Frontal cortex (tissue), 4 donors: Measurements from ENCODE around the gene ABHD12. TPM values are rescaled to one million over a fixed set of nuclear protein-coding genes. Genes with fewer than 3 reads are reported as not detected.

Source experiments
- DNase-seq, 2 donors: peaks; one replicate each; pipeline ENCODE4 v3.0.0; 2012; ENCODE audit warnings: low spot score in 2 of 2
- FAIRE-seq: peaks from 2 replicates; lab custom pipeline; 2012; peaks lifted over from hg19 to GRCh38; lab: Jason Lieb, UNC
- total RNA-seq: library from RNA; depleted of rRNA; stranded (reverse); fragments of >200 nt; gene quantifications from one replicate; pipeline ENCODE4 v1.2.3, GENCODE V29; 2014
- donor health status: control.
- donor health status: control.
- donor health status: control.

ABHD12 gene
- total RNA-seq, 1 donor from 2014 or later, result 42.8 TPM

- FAIRE-seq (no peak), DNase-seq (no peak)
Measured at GRCh38 chr20:25295386-25296093, 95.1 kb downstream of the ABHD12 start.

- peak; percentile 72 to 80 for DNase-seq
- FAIRE-seq, result no peak
Measured at GRCh38 chr20:25294459-25295385, 95.9 kb downstream of the ABHD12 start.

DNA sequence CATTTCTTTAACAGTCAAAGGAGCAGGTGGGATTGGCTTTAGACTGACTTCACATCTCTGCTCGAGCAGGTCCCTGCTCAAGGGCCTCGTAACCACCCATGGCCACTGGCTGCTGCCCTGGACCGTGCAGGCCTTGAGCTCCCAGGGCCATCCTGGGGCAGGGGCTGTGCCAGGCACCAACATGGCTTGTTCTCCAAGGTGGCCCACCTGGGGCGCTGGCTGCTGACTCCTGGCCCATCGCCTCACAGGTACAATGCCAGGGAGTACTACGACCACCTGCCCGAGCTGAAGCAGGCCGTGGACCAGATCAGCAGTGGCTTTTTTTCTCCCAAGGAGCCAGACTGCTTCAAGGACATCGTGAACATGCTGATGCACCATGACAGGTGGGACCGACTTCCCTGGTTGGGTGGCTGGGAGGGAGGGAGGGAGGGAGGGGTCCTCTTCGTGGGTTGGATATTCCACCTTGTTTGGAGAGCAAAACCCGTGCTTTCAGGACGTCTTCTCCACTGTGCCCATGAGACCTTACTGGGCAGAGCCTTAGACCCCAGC, 96.7 kb downstream of the ABHD12 start:
- no peak for DNase-seq
- no peak for FAIRE-seq

DNA sequence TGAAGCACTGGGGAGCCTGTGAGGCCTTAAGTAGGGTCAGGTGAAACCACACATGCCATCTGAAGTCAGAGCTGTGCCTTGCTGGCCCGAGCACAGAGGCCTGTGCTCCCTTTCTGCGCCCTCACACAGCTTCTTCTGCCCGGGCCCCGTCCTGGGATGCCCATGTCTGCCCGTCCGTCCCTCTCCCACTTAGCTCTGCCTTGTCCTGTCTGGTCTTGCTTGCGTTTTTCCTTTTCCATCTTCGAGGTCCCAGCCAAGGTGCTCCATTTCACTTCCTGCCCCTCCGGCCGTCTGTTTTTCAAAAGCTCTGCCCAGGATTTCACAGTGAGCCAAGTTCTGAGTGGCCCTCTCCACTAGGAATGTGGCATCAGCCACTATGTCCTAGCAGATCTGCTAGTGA, 97.1 kb downstream of the ABHD12 start:
- FAIRE-seq (no peak), DNase-seq (no peak)

- DNase-seq (no peak), FAIRE-seq (no peak)
Measured at GRCh38 chr20:25292176-25292891, 98.3 kb downstream of the ABHD12 start.

DNA sequence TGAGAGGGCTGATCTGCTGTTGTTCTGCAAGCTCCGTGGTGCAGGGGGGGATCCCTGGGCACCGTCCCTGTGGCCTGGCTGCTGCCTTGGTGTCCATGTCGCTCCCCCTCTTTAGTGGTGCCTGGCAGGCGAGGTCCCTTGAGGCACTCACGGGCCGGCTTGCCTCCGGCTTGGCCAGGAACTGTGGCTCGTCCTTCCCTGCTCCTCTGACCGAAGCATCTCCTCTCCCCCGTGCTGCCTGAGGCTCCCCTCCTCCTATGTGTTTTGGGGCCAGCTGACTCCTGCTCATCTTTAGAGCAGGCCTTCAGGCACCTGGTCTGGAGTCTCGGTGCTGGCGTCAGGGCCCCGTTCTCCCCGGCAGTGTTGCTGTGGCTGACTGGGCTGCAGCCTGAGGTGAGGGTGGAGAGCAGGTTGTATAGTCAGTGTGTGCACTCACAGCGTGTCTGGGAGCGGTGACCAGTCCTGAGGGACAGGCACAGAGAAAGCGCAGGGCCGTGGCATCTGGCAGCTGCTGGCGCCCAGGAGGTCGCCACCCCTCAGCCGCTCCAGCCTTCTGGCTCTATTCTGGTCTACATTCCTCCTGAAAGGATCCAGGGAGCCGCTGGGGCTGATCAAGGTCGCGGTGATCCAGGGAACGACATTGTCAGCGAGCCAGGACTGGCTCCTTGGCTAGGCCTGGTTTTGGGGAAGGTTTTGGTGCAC, 99.1 kb downstream of the ABHD12 start:
- FAIRE-seq, result no peak
- no peak for DNase-seq

DNA sequence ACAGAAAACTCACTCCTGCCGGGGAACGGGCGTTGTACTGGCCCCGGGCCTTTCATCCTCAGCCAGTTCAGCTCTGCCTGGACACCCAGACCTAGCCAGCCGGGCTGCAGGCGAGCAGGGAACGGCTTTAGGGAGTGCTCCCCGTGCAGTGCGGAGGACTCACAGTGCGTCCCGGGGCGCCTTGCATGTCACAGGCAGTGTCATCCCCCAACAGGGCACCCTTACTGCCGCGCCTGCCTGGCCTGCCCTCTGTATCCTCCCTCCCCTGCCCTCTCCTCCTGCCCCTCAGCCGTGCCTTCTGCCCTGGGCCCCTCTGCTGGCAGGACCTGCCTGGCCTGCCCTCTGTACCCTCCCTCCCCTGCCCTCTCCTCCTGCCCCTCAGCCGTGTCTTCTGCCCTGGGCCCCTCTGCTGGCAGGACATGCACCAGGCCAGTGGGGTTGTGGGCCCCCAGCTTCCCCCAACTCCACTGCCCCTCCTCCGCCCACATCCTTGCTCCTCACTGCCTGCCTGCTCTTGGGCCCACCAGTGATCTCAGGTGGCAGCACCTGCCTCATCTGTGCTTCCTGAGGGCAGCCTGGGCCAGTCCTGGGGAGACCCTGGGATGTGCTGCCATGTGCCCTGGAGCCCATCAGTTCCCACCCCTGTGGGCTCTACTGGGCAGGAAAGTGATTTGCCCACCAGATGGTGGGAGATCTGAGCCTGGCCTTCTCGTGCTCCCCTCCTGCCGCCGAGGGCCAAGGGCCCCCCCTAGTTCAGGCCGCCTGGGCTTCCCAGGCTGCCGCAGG, 99.8 kb downstream of the ABHD12 start:
- FAIRE-seq (no peak), DNase-seq (no peak)

DNA sequence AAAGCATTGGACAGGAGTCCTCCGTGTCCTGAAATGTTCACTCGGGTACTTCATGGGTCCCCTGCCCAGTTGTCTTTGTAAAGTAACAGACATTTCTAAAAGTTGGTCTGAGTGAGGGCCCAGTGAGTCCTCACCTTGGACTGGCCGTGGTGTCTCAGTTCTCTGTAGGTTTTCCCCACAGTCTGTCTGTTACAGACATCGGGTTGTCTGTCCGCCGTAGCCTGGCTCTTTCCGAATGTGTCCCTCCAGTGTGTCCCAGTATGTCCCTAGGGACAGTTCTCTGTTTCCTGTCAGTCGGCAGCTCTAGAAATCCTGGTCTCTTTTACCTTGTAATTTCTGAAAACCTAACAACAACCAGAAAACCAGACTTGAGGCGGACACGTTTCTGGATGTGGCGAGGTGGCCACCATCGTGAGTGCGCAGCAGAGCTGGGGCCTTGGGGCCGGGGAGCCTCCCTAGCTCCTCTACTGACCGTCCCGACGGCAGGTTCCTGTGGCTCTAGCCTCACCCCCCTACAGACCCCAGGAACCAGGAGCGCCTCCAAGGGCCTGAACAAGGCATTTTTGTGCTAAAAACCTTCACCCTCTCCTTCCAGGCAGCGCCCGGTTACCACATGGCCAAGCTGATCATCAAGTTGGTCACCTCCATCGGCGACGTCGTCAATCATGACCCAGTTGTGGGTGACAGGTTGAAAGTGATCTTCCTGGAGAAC, 100.6 kb downstream of the ABHD12 start:
- FAIRE-seq (no peak), DNase-seq (no peak)

GRCh38 chr20:25288291-25289181, 102.1 kb downstream of the ABHD12 start:
- FAIRE-seq, result no peak
- DNase-seq, result no peak

DNA sequence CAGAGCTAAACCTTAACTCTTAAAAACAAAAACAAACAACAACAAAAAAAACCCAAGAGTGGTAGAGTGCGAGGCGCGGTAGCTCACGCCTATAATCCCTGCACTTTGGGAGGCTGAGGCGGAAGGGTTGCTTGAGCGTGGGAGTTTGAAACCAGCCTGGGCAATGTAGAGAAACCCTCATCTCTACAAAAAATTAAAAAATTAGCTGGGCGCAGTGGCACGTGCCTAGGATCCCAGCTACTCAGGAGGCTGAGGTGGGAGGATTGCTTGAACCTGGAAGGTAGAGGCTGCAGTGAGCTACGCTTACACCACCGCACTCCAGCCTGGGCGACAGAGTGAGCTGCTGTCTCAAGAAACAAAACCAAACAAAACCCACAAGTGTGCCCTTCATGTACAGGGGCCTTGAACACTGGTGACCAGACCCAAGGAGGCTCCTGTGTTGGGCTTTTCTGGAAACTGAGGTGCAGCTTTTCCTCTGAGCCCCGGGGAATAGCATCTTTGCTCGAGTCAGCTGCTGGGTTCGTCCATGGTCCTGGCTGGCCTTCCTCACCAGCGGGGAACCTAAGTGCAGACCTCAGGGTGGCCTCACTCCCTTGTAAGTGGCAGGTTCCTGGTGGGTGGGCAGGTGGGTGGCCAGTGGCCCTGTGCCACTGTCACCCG, 102.9 kb downstream of the ABHD12 start:
- FAIRE-seq, result no peak
- no peak for DNase-seq

DNA sequence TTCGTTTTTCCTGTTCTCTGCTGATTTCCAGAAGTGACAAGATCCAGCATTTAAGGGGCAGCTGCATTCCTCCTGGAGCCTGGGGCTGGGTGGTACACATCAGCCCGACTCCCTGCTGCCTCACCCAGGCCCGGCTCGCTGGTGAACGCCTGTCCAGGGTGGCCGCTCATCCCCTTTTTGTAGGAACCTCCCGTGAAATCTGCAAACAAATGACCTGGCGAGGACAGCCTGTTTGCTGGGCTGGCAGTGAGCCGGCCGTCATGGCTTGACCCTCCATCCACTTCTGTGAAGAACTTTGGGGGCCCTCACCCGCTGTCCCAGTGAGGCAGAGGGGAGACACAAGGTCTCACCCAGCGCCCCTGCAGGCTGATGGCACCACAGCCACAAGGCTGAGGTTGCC, 103.7 kb downstream of the ABHD12 start:
- DNase-seq, result no peak
- no peak for FAIRE-seq

DNA sequence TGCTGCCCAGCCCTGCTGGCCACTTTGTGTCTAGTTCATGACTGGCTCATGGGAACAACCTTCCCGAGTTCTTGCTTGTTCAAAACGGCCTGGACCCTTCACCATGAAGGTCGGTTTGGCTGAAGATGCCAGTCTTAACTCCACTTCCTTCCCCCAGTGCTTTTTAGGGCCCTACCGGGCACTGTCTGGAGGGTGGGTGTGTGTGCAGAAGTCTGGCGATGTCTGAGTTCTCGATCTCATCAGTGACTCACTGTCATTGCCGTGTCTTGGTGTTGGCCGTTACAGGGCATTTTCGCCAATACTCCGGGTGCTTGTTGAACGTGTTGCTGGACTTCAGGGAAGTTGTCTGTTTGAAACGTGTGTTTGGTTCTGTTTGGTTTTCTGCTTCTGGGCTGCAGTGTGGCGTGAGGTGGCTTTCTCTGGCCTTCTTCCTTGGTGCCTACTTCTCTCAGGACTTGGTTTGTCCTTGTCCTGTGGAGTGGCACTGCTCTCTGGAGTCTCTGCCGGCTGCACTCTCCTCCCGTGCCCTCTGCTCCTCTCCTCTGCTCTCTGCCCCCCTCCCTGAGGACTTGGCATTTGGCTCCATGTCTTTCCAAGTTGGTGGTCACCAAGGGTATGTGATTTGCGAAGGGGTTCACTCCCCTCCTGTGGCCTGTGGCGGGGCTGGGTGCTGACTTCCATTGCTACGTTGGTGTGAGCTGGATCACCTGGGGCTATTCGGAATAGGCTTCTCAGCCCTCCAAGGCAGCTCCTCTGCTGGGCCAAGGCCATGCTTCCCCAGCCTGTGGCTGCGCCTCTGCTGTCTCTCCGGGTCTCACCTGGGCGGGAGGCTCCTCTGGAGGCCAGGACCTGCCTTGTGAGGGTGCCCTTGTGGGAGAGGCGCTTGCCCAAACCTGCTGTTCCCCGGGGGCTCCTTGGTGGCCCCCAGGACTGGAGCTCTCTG, 104.5 kb downstream of the ABHD12 start:
- FAIRE-seq (no peak), DNase-seq (no peak)

DNA sequence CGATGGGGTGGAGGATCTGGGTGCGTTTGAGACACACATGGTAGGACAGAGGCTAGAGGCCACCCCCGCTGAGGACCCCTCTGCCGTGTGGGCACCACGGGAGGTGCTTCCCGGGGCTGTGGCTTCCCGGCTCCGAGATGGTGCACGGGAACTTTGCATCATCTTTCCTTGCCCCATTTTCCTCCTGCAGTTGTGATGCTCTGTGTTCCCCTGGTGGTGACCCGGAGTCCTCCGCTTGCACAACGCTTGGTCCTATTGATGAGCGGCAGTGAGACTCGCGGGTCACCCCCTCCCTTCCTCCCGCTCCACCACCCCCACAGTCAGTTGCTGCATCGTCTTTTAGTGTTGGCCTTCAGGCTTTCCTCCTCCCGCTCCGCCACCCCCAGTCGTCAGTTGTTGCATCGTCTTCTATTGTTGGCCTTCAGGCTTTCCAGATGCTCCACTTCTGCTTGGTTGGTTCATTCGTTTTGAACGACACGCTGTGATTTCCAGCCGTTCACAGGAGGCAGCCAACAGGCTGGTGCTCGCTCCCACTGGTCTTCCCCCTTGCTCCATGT, 105.5 kb downstream of the ABHD12 start:
- DNase-seq, result no peak
- FAIRE-seq, result no peak

DNA sequence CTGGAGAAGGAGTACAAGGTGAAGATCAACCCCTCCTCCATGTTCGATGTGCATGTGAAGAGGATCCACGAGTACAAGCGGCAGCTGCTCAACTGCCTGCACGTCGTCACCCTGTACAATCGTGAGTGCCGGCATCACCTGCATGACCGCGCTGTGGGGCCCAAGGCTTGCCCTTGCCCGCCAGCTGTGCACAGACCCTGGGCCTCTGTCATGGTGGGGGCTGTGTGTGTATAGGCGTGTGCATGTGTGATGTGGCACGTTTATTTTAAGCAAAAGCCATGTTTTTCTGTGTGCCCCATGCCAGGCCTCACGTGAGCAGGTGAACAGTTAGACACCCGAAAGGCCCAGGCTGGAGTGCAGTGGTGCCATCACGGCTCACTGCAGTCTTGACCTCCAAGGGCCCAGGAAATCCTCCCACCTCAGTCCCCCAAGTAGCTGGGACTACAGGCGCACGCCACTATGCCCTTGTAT, 106.5 kb downstream of the ABHD12 start:
- FAIRE-seq (no peak), DNase-seq (no peak)

DNA sequence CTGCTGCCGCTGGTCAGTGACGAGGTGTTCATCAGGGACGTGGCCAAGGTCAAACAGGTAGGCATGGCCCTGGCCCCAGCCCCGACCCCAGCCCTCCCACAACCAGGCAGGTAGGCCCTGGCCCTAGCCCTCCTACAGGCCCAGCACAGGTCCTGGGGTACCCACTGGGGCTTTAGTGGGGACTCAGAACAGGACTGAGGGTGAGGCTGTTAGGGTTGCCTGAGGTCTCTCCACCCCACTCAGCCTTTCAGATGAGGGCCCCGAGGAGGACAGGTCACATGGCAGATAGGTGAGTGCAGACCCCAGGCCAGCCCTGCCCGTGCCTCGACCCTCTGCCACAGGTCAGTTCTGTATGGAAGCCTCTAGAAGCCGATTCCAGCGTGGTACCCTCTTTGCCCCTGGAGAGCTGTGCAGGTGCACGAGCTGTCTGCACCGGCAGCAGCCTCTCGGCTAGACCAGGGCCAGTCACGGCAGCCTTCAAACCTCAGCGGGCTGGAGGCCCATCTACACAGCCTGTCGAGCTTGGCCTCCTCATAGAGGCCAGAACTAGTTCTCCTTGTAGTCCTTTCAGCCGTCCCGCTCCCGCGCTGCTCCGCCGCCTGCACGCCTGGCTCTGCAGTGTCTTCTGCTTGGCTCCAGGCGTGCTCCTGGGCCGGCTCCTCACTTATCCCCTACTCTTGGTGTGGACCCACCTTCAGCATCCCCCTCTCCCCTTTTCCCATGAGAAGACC, 107.2 kb downstream of the ABHD12 start:
- DNase-seq (no peak), FAIRE-seq (no peak)
